Parathyroid adenoma (tissue), 2 donors: ENCODE results near the gene PP2D1.
"Not testable (repeated sequence)": the region's sequence is repeated elsewhere in the genome, so short reads cannot be mapped to it uniquely, and the experiment has no call there.

Source experiments
- H2AFZ ChIP-seq: fragments of 300-600 bp; sonication (generic); one replicate; pipeline ENCODE4 v1.7.0; 2017; ENCODE audit warnings: antibody characterized with exemption, mild to moderate bottlenecking
- H3K27ac ChIP-seq: fragments of 300-600 bp; sonication (generic); one replicate; pipeline ENCODE4 v1.7.0; 2017
- H3K27me3 ChIP-seq: fragments of 300-600 bp; sonication (generic); one replicate; pipeline ENCODE4 v1.7.0; 2017; ENCODE audit warnings: low read length; ENCODE audit not compliant: control insufficient read depth, insufficient read depth
- H3K36me3 ChIP-seq: fragments of 300-600 bp; sonication (generic); one replicate; pipeline ENCODE4 v1.7.0; 2017; ENCODE audit warnings: low read length; ENCODE audit not compliant: control insufficient read depth, insufficient read depth
- H3K4me1 ChIP-seq: fragments of 300-600 bp; sonication (generic); one replicate; pipeline ENCODE4 v1.7.0; 2017; ENCODE audit warnings: control low read depth
- H3K4me2 ChIP-seq: fragments of 300-600 bp; sonication (generic); one replicate; pipeline ENCODE4 v1.7.0; 2017; ENCODE audit warnings: low read length
- H3K4me3 ChIP-seq: fragments of 300-600 bp; sonication (generic); one replicate; pipeline ENCODE4 v1.7.0; 2017; ENCODE audit warnings: low read depth, low read length
- H3K79me2 ChIP-seq: fragments of 300-600 bp; sonication (generic); one replicate; pipeline ENCODE4 v1.7.0; 2017; ENCODE audit warnings: control low read depth
- H3K9ac ChIP-seq: fragments of 300-600 bp; sonication (generic); one replicate; pipeline ENCODE4 v1.7.0; 2017; ENCODE audit warnings: mild to moderate bottlenecking
- H3K9me3 ChIP-seq: fragments of 300-600 bp; sonication (generic); one replicate; pipeline ENCODE4 v1.7.0; 2017; ENCODE audit warnings: low read length; ENCODE audit not compliant: control insufficient read depth
- TF ChIP-seq, protein P1 (sequence below): fragments of 300-600 bp; sonication (generic); IDR thresholded peaks from one replicate; pipeline ENCODE4 v1.7.0; 2017; ENCODE audit warnings: antibody characterized with exemption, mild to moderate bottlenecking
- donor health status: primary hyperparathyroidism.

The PP2D1 gene

DNA sequence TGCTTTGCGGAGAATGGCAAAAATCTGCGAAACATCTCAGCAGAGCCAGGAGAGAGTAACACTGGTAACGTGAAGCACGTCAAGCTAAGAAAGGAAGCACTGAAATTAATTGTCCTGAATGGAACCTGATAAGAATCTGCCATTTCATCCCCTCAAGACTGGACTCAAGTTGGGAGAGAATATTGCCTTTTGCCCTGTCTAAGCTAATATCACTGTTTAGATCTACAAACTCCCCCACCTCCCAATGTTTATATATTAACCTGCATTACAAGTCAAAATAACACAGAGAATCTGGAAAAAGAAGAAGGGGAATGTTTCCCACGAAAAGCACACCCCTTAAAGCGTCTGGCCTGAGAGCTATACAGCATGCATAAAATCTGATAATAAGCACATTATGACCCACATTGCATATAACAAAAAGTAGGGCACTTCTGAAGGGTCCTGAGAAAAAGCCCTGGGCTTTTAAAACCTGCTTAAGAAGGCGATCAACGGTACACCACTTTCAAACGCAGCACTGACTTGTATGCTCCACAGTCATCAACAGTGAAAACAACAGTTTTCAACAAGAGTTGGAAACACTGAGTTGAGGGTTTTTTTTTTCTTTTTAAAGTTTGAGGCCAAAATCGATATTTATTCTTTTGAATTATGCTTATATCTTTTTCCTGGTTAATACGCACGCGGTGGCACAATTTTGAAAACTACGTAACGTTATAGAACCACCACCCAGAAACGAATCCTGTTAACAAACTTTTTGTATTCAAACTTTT lies 26.8 kb upstream of the PP2D1 start:
- H3K79me2 ChIP-seq: peaks cover 10% of the 10 kb centered on the region
- H3K9me3 ChIP-seq: no peaks in the 10 kb centered on the region

DNA sequence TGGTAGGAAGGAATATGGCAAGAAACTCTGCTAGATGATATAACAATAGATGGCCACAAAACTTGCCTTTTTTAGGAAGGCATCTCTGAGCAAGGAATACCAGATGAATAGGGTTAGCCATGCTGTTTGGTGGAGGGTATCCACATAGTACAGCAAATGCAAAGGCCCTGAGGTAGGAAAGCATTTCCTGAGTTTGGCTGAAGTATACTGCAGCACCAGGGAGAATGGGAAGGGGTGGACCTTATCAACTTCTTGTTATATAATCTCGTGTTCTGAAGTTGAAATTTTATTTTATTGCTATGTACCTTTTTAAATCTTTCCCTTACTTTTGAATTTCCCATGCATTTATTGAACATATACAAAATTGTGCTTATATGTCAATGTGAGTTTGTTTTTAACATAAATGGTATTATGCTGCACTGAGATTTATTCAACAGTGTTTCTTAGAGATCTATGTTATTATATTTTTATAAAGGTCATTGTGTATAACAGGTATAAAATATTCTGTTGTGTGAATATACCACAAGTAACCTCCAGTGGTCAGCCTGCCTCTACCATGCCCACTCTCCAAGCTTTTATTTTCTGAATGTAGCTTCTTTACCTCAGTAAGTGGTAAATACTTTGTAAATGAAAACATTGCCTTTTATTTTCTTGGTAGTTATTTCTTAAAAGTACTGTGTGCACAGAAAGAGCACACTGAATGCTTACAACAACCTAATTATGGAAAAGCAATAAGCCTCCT lies 25.4 kb upstream of the PP2D1 start:
- peak overlapping the region; percentile 93 for H3K27ac ChIP-seq
- no peak overlapping the region for H3K4me3 ChIP-seq
- no peaks in the 10 kb centered on the region for H3K27me3 ChIP-seq
- H3K79me2 ChIP-seq: peaks cover 7% of the 10 kb centered on the region
- H3K4me1 ChIP-seq: peaks cover 14% of the 10 kb centered on the region
- peak overlapping the region; percentile 90 for H2AFZ ChIP-seq
- no peaks in the 10 kb centered on the region for H3K36me3 ChIP-seq
- H3K4me2 ChIP-seq: no peak overlapping the region
- TF ChIP-seq, protein P1, sequence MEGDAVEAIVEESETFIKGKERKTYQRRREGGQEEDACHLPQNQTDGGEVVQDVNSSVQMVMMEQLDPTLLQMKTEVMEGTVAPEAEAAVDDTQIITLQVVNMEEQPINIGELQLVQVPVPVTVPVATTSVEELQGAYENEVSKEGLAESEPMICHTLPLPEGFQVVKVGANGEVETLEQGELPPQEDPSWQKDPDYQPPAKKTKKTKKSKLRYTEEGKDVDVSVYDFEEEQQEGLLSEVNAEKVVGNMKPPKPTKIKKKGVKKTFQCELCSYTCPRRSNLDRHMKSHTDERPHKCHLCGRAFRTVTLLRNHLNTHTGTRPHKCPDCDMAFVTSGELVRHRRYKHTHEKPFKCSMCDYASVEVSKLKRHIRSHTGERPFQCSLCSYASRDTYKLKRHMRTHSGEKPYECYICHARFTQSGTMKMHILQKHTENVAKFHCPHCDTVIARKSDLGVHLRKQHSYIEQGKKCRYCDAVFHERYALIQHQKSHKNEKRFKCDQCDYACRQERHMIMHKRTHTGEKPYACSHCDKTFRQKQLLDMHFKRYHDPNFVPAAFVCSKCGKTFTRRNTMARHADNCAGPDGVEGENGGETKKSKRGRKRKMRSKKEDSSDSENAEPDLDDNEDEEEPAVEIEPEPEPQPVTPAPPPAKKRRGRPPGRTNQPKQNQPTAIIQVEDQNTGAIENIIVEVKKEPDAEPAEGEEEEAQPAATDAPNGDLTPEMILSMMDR: peak; percentile 35
- H3K9ac ChIP-seq: no peak overlapping the region
- H3K9me3 ChIP-seq: no peaks in the 10 kb centered on the region

More for the DNA sequence above, 26.8 kb upstream of the PP2D1 start:
- Histone ChIP-seq H3K4me2 (peak overlapping the region; percentile 90), H3K4me1 (peaks cover 26% of the 10 kb centered on the region), H3K9ac (no peak overlapping the region), H3K4me3 (peak overlapping the region; percentile 73), H3K27me3 (no peaks in the 10 kb centered on the region), H3K27ac (peak overlapping the region; percentile 93), H2AFZ (peak overlapping the region; percentile 90), H3K36me3 (no peaks in the 10 kb centered on the region)
- TF ChIP-seq, protein P1: no peak

DNA sequence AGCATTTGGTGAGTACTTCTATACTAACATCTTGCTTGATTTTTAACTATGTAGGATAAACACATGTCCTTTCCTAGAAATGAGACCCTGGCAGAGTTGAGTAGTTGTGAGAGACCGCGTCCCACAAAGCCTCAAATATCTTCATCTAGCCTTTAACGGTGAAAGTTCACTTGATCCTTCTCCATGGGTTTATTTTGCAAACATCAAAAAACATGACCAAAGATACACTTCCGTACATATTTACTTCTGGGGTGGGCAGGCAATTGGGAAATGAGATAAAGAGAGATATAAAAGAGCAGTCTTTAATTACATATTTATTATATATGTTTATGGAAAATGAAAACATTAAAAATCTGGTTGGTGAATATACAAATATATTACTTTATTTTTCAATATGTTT lies 23.0 kb upstream of the PP2D1 start:
- TF ChIP-seq, protein P1: no peak
- Histone ChIP-seq H3K27me3 (no peaks in the 10 kb centered on the region), H3K4me1 (peaks cover 11% of the 10 kb centered on the region), H3K79me2 (no peaks in the 10 kb centered on the region), H2AFZ (peak overlapping the region; percentile 8), H3K4me2 (no peak overlapping the region), H3K4me3 (no peak overlapping the region), H3K9me3 (no peaks in the 10 kb centered on the region), H3K9ac (no peak overlapping the region), H3K36me3 (no peaks in the 10 kb centered on the region), H3K27ac (no peak overlapping the region)

DNA sequence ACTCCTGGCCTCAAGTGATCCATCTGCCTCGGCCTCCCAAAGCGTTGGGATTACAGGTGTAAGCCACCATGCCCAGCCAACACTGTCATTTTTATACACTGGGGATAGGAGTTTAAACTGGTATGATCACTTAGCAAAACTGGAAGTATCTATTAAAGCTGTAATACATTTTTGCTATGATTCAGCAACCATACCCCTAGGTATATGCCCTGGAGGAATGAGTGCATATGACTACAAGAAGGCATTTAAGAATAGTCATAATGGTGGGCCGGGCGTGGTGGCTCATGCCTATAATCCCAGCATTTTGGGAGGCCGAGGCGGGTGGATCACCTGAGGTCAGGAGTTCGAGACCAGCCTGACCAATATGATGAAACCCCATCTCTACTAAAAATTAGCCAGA lies 19.9 kb upstream of the PP2D1 start:
- not testable (repeated sequence) for H3K4me3 ChIP-seq, H3K36me3 ChIP-seq, H3K79me2 ChIP-seq, H3K27me3 ChIP-seq, H3K9me3 ChIP-seq, H3K9ac ChIP-seq, H3K4me2 ChIP-seq, H3K4me1 ChIP-seq, H3K27ac ChIP-seq, H2AFZ ChIP-seq

DNA sequence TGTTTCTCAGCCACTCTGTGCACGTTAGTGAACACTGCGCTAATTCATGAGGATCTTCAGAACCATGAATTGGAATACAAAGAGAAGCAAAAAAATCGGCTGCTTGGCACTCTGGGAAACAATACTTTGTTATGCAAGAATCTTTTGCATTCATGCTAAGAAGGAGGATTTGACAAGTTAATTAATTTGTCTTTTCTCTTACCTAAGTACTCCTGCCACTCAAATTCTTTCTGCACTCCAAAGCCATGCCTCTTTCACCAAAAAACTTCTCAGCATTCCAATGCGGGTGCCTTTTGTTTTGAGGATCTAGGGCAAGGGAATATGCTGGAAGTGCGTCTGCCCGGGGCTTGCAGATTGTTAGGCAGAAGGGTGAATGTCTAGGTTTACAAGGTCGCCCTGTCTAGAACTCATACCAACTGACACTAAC lies 16.9 kb upstream of the PP2D1 start:
- Histone ChIP-seq H3K27me3 (no peaks in the 10 kb centered on the region), H3K4me2 (no peak overlapping the region), H3K36me3 (no peaks in the 10 kb centered on the region), H2AFZ (no peak overlapping the region), H3K27ac (no peak overlapping the region), H3K9me3 (no peaks in the 10 kb centered on the region), H3K79me2 (no peaks in the 10 kb centered on the region), H3K4me1 (no peaks in the 10 kb centered on the region), H3K9ac (no peak overlapping the region), H3K4me3 (no peak overlapping the region)
- TF ChIP-seq, protein P1: no peak
